WTC11 (cell line): ENCODE data around the gene PER1. TPM values are rescaled to one million over a fixed set of nuclear protein-coding genes. Genes with fewer than 3 reads are reported as not detected.

Experiments
- microRNA-seq: library from miRNA; unstranded; fragments of <30 nt; microRNA quantifications from one replicate; pipeline ENCODE4 v1.2.0, GENCODE V29; 2022; ENCODE audit warnings: borderline number of aligned reads
- total RNA-seq: library from RNA; stranded (reverse); gene quantifications from 3 replicates; pipeline ENCODE4 v1.2.3, GENCODE V29; 2021

The PER1 gene
- total RNA-seq, 1 experiment from 2014 or later, result 46.9 TPM

Small RNA genes within 50 kb of the gene (microRNA-seq; reads per million reads assigned to microRNA genes)
- 64.6 reads per million, percentile 56 among the genes with 10 or more reads in this experiment for gene MIR4521
- gene MIR6883, result not detected

Other genes starting within 250 kb of the PER1 start
- gene RNF227, start 236.1 kb downstream of the PER1 start, total RNA-seq, result 0.83 to 1.8 TPM (median 0.94 TPM) in 3 replicates
- 3.2 to 6.7 TPM (median 6.5 TPM) in 3 replicates for gene KCNAB3, start 222.5 kb downstream of the PER1 start, total RNA-seq
- 99.7 to 135 TPM (median 125 TPM) in 3 replicates for gene TRAPPC1, start 220.5 kb downstream of the PER1 start, total RNA-seq
- gene CNTROB, start 220.2 kb downstream of the PER1 start, total RNA-seq, result 37.0 to 39.7 TPM (median 38.5 TPM) in 3 replicates
- 0.87 to 1.9 TPM (median 1.1 TPM) in 3 replicates for gene GUCY2D, start 149.8 kb downstream of the PER1 start, total RNA-seq
- 0.22 to 0.87 TPM (median 0.73 TPM) in 3 replicates for gene ALOX15B, start 113.3 kb downstream of the PER1 start, total RNA-seq
- 0.72 to 1.8 TPM (median 0.82 TPM) in 3 replicates for gene ALOX12B, start 64.7 kb downstream of the PER1 start, total RNA-seq
- 0.48 to 0.81 TPM (median 0.62 TPM) in 3 replicates for gene ALOXE3, start 33.9 kb downstream of the PER1 start, total RNA-seq
- gene HES7, start 28.3 kb downstream of the PER1 start, total RNA-seq, result 3.1 to 3.9 TPM (median 3.7 TPM) in 3 replicates
- gene VAMP2, start 10.5 kb upstream of the PER1 start, total RNA-seq, result 24.1 to 27.4 TPM (median 24.3 TPM) in 3 replicates
- gene TMEM107, start 24.0 kb upstream of the PER1 start, total RNA-seq, result 11.3 to 17.2 TPM (median 11.9 TPM) in 3 replicates
- 5.0 to 5.6 TPM (median 5.1 TPM) in 3 replicates for gene BORCS6, start 37.8 kb upstream of the PER1 start, total RNA-seq
- gene AURKB, start 58.2 kb upstream of the PER1 start, total RNA-seq, result 180 to 215 TPM (median 183 TPM) in 3 replicates
- 36.1 to 42.5 TPM (median 40.4 TPM) in 3 replicates for gene CTC1, start 95.7 kb upstream of the PER1 start, total RNA-seq
- 229 to 246 TPM (median 229 TPM) in 3 replicates for gene PFAS, start 96.9 kb upstream of the PER1 start, total RNA-seq
- gene RANGRF, start 136.3 kb upstream of the PER1 start, total RNA-seq, result 32.7 to 36.8 TPM (median 34.6 TPM) in 3 replicates
- 4.5 to 7.6 TPM (median 5.4 TPM) in 3 replicates for gene SLC25A35, start 143.0 kb upstream of the PER1 start, total RNA-seq
- gene ARHGEF15, start 157.8 kb upstream of the PER1 start, total RNA-seq, result 1.5 to 2.8 TPM (median 1.8 TPM) in 3 replicates
- gene ODF4, start 187.4 kb upstream of the PER1 start, total RNA-seq, result not detected in 3 replicates
- 1,825 to 2,081 TPM (median 2,046 TPM) in 3 replicates for gene RPL26, start 230.8 kb upstream of the PER1 start, total RNA-seq
- gene RNF222, start 245.4 kb upstream of the PER1 start, total RNA-seq, result not detected in 3 replicates